ENCODE results near the gene UGT1A5.

GRCh38 chr2:233673896-233674295 is 38.8 kb upstream of the UGT1A5 start:
- no peak for TF ChIP-seq CTCF (conservative IDR thresholded peaks at IDR 0.05; ENCODE audit: low read length)
- no peak for TF ChIP-seq EZH2phosphoT487 (IDR thresholded peaks at IDR 0.05; ENCODE audit: borderline replicate concordance)
